NCI-H345 (cell line): ENCODE measurements around the gene TRIP12.
"Not testable (repeated sequence)": the region's sequence is repeated elsewhere in the genome, so short reads cannot be mapped to it uniquely, and the experiment has no call there.

Experiments used
- DNase-seq: peaks from one replicate; lab custom pipeline; 2025; lab: John Stamatoyannopoulos, UW

Gene TRIP12

DNA sequence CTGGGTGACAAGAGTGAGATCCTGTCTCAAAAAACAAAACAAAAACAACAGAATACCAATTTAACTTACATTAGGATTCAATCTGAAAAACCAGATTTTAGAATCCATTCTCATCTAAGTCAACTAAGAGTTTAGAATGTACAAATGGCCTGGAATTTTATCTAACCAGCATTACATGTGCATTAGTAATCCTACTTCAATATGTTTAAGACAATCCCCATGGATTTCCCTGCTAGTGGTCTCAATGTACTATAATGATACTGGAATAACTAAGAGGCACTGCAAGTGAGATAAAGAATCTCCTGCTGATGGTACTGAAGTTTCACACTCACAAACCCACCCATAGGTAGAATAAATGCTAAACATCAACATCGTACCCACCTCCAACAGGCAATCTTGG, 153.6 kb downstream of the TRIP12 start:
- no peak for DNase-seq

DNA sequence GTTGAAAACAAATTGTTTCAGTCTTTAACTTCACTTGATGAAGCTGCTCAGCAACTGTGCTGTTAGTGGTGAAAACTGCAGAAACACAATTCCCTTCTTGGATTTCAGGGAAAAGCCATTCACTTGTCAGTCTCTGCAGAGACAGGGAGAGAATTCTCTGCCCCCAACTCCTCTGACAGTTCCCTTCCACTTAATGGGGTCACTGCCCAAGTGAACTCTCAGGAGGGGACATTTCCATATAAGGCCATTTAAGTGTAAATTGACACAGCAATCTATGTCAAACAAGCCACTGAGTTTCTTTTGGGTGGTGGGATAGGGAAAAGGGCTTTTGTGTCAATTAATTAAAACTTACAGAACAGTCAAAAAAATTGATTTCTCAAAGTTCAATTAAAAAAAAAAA, 156.1 kb downstream of the TRIP12 start:
- DNase-seq = no peak

DNA sequence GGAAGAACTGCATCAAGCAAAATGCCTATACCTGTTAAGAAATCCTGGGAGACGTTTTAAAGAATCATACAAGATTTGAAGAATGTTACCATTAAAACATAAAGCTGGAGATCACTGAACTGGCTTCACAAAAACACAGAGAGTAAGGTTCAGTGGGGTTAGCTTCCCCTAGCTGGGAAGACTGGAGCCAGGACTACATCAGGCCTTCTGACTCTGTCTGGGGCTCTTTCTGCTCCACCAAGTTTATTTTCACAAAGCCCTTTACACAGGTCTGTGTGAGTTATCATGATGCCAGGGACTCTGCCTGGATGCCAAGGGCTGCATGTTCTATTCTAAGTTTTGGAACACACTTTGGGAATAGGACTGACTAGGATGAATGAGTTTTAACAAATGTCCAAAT, 160.1 kb downstream of the TRIP12 start:
- no peak for DNase-seq

- not testable (repeated sequence) for DNase-seq
Measured at GRCh38 chr2:229757462-229757861, 164.3 kb downstream of the TRIP12 start.

GRCh38 chr2:229752970-229753729, 168.7 kb downstream of the TRIP12 start:
- no peak for DNase-seq

- no peak for DNase-seq
Measured at GRCh38 chr2:229749779-229750178, 172.0 kb downstream of the TRIP12 start.

DNA sequence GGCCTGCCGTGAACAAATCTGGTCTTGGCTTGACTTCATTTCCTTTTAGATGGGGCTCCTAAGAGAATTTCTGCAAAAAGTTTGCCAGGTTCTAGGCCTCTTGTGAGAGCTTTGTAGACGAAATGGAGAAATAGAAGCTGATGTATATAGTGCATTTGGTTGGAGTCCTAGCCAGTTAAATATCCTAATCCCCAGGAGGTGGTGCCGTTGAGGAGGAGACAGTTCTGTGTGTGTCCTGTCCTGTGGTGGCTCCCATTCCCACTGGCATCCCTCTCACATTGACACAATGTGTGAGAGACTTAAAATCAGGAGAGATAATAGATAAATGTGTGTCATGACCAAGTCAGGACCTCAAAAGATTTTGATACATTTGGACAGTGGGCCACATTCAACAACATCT, 172.9 kb downstream of the TRIP12 start:
- no peak for DNase-seq

DNA sequence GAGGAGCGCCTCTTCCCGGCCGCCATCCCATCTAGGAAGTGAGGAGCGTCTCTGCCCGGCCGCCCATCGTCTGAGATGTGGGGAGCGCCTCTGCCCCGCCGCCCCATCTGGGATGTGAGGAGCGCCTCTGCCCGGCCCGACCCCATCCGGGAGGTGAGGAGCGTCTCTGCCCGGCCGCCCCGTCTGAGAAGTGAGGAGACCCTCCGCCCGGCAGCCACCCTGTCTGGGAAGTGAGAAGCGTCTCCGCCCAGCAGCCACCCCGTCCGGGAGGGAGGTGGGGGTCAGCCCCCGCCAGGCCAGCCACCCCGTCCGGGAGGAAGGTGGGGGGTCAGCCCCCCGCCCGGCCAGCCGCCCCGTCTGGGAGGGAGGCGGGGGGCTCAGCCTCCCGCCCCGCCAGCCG, 179.1 kb downstream of the TRIP12 start:
- not testable (repeated sequence) for DNase-seq

GRCh38 chr2:229740279-229740678, 181.5 kb downstream of the TRIP12 start:
- no peak for DNase-seq

GRCh38 chr2:229738024-229738625, 183.7 kb downstream of the TRIP12 start:
- DNase-seq = no peak

GRCh38 chr2:229734410-229734809, 187.4 kb downstream of the TRIP12 start:
- DNase-seq = no peak

- no peak for DNase-seq
Measured at GRCh38 chr2:229733611-229734245, 188.1 kb downstream of the TRIP12 start.

GRCh38 chr2:229732897-229733296, 188.9 kb downstream of the TRIP12 start:
- no peak for DNase-seq

- no peak for DNase-seq
Measured at GRCh38 chr2:229731916-229732315, 189.9 kb downstream of the TRIP12 start.

GRCh38 chr2:229731363-229731762, 190.4 kb downstream of the TRIP12 start:
- no peak for DNase-seq

DNA sequence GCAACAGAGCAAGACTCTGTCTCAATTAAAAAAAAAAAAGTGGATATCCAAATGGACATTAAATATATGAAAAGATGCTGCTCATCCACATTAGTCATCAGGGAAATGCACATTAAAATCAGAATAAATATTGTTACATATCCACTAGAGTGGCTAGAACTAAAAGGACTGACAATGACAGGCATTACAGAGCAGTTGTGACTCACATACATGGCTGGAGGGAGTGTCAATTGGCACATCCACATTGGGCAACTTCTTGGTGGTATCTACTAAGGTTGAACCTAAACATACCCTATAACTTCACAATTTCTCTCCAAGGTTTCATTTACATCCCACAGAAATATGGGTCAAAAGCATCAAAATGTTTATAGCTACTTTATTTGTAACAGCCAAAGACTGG, 193.4 kb downstream of the TRIP12 start:
- DNase-seq = no peak

GRCh38 chr2:229726643-229727042, 195.2 kb downstream of the TRIP12 start:
- no peak for DNase-seq

GRCh38 chr2:229725716-229726574, 195.9 kb downstream of the TRIP12 start:
- DNase-seq = no peak

- not testable (repeated sequence) for DNase-seq
Measured at GRCh38 chr2:229723192-229723591, 198.6 kb downstream of the TRIP12 start.

DNA sequence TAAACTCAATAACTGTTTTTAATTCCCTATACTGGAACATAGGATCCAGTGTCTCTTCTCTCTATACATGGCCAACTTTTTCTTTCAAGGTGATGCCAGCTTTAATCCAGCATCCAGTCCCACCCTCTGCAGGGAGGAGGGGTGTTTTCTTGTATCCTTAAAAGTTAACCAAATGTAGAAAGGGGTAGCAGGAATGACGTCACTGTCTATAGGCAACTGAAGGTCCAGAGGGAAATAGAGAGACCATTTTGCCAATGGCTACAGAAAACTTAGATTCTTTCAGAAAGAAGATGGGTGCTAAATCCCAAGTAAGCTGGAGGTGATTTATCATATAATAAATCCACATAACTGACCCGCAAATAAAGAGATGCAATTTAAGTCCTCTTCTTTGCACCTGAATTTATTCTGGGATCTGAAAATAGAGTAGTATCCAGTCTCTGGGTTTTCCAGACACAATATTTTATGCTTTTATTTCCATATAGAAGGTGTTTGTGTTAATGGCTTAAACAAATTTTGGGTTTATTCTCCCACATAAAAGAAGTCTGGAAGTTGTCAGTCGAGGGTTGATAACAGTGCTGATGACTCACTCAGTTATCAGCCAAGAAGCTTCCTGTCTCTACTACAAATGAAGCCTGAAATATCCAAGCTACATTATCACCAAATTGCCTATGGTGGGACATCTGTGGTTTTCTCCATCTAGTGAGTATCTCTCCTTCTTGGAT, 201.7 kb downstream of the TRIP12 start:
- DNase-seq = no peak

GRCh38 chr2:229718057-229718456, 203.8 kb downstream of the TRIP12 start:
- no peak for DNase-seq
